K562 (cell line): ENCODE measurements around the gene MPC1. TPM values are rescaled to one million over a fixed set of nuclear protein-coding genes. Genes with fewer than 3 reads are reported as not detected.

Experiments used
- ATAC-seq: fragments of 200-7000 bp; cut with Tn5 transposase; 3 replicates; pipeline ENCODE4 v1.9.1; 2020; ENCODE audit warnings: moderate library complexity
- BruUV-seq: library from RNA; stranded (reverse); fragments of 400-500 nt; replicated peaks from 2 replicates; lab custom pipeline; 2021; lab: Mats Ljungman, UMichigan
- CTCF ChIA-PET: fragments of 300-600 bp; formaldehyde crosslinking; extraction: SDS; loops from one replicate; lab custom pipeline; 2021; ENCODE audit warnings: low intra/inter-chr PET ratio; lab: Yijun Ruan, JAX
- POLR2A ChIA-PET: fragments of 300-600, 350-650 bp; sonication (Branson Sonifier 250); formaldehyde crosslinking; extraction: SDS; loops from one replicate; lab custom pipeline; 2021; ENCODE audit warnings: antibody characterized with exemption, inconsistent platforms; lab: Yijun Ruan, JAX
- DNase-seq, 4 experiments: peaks; one replicate each; pipeline versions ENCODE4 v3.0.0 to v3.0.0-alpha.2; 2011 to 2018; ENCODE audit warnings: low spot score in 3 of 4, mixed read lengths in 3 of 4; ENCODE audit errors: extremely low read depth in 1 of 4
- FAIRE-seq: peaks from 2 replicates; lab custom pipeline; 2011; peaks lifted over from hg19 to GRCh38; lab: Jason Lieb, UNC
- H2AFZ ChIP-seq: 2 replicates; pipeline ENCODE4 v1.6.0; 2011; ENCODE audit warnings: low read depth, low read length, control low read depth, inconsistent platforms
- H3K27ac ChIP-seq: fragments of 200-600 bp; 3 replicates; pipeline ENCODE4 v1.8.0; 2011; ENCODE audit warnings: low read depth, mild to moderate bottlenecking, control low read depth, inconsistent platforms, low read length, moderate library complexity, mixed read lengths; ENCODE audit errors: extremely low read depth
- H3K27me3 ChIP-seq, 2 experiments: fragments of 300-600 bp in 1 of 2; 2 replicates in 1 of 2; 3 replicates in 1 of 2; pipeline versions ENCODE4 v1.6.0 to v1.8.0; 2011; ENCODE audit warnings: inconsistent platforms in 2 of 2, low read length in 2 of 2, mild to moderate bottlenecking in 1 of 2, mixed read lengths in 1 of 2, moderate library complexity in 1 of 2; ENCODE audit not compliant: control insufficient read depth in 2 of 2, insufficient read depth in 2 of 2
- H3K36me3 ChIP-seq: fragments of 300-600 bp; 3 replicates; pipeline ENCODE4 v1.8.0; 2011; ENCODE audit warnings: mild to moderate bottlenecking, low read length, inconsistent platforms; ENCODE audit not compliant: control insufficient read depth, insufficient read depth
- H3K4me1 ChIP-seq, 2 experiments: fragments of 200-600 bp in 1 of 2; replicated peaks in 1 of 2; 2 replicates in 1 of 2; 3 replicates in 1 of 2; pipeline versions ENCODE4 v1.5.1 to v1.8.0; 2011; ENCODE audit warnings: inconsistent platforms in 2 of 2, low read length in 2 of 2, mild to moderate bottlenecking in 1 of 2, mixed read lengths in 1 of 2, moderate library complexity in 1 of 2; ENCODE audit not compliant: control insufficient read depth in 2 of 2, insufficient read depth in 2 of 2
- H3K4me2 ChIP-seq: 2 replicates; pipeline ENCODE4 v1.6.1; 2011; ENCODE audit warnings: low read length, control low read depth, inconsistent platforms, mixed read lengths; ENCODE audit not compliant: insufficient read depth
- H3K4me3 ChIP-seq: fragments of 200-600 bp; sonication (generic), shearing (Covaris generic); 2 replicates; pipeline ENCODE4 v1.5.1; 2016; ENCODE audit warnings: control low read depth, inconsistent platforms
- H3K79me2 ChIP-seq: fragments of 200-600 bp; 3 replicates; pipeline ENCODE4 v1.8.0; 2011; ENCODE audit warnings: low read length, inconsistent platforms; ENCODE audit not compliant: control insufficient read depth, insufficient read depth
- H3K9ac ChIP-seq, 2 experiments: 2 replicates each; pipeline versions ENCODE4 v1.6.0 to v1.6.1; 2011; ENCODE audit warnings: low read depth in 2 of 2, low read length in 2 of 2, control low read depth in 1 of 2, inconsistent platforms in 1 of 2, mild to moderate bottlenecking in 1 of 2, mixed read lengths in 1 of 2; ENCODE audit not compliant: insufficient read depth in 1 of 2
- H3K9me1 ChIP-seq: one replicate; pipeline ENCODE4 v1.6.0; 2011; ENCODE audit warnings: inconsistent platforms, mild to moderate bottlenecking, low read length, moderate library complexity; ENCODE audit not compliant: control insufficient read depth, insufficient read depth
- H3K9me3 ChIP-seq: replicated peaks from 2 replicates; pipeline ENCODE4 v1.5.1; 2011; ENCODE audit warnings: low read depth, low read length, inconsistent platforms; ENCODE audit not compliant: control insufficient read depth, insufficient read depth
- H4K20me1 ChIP-seq: replicated peaks from 2 replicates; pipeline ENCODE4 v1.6.1; 2011; ENCODE audit warnings: low read length, inconsistent platforms, mixed read lengths; ENCODE audit not compliant: control insufficient read depth, insufficient read depth
- ATF1 ChIP-seq, 2 experiments: fragments of 450-650 bp in 1 of 2; IDR thresholded peaks; 2 replicates each; pipeline ENCODE4 v1.6.1; 2016; ENCODE audit warnings: missing compliant biosample characterization in 1 of 2, missing genetic modification characterization in 1 of 2
- CEBPG ChIP-seq, 3 experiments: fragments of 200-800 bp in 1 of 3; sonication (Bioruptor generic) in 1 of 3; sonication (generic) in 1 of 3; formaldehyde crosslinking in 1 of 3; IDR thresholded peaks in 2 of 3; conservative IDR thresholded peaks in 1 of 3; 2 replicates each; pipeline versions ENCODE4 v1.6.1 to v1.8.0; 2016 to 2022; ENCODE audit warnings: missing compliant biosample characterization in 2 of 3, missing genetic modification characterization in 2 of 3, mild to moderate bottlenecking in 1 of 3, missing genetic modification reagents in 1 of 3
- PRMT5 ChIP-seq: sonication (generic); formaldehyde crosslinking; IDR thresholded peaks from 2 replicates; pipeline ENCODE4 v1.5.0; 2020; ENCODE audit warnings: missing genetic modification reagents
- SIN3A ChIP-seq, 2 experiments: fragments of 150-350 bp in 1 of 2; IDR thresholded peaks; 2 replicates each; pipeline ENCODE4 v1.6.1; 2011 to 2016; ENCODE audit warnings: borderline replicate concordance in 2 of 2, low read depth in 2 of 2, low read length in 2 of 2, mild to moderate bottlenecking in 2 of 2, moderate library complexity in 2 of 2; ENCODE audit not compliant: control insufficient read depth in 1 of 2
- ZFP30 ChIP-seq: fragments of 250-450 bp; sonication (Bioruptor Pico); IDR thresholded peaks from 2 replicates; pipeline ENCODE4 v1.8.0; 2022; ENCODE audit warnings: moderate library complexity, mild to moderate bottlenecking, inconsistent platforms, borderline replicate concordance
- ZFP36 ChIP-seq: fragments of 150-350 bp; IDR thresholded peaks from 2 replicates; pipeline ENCODE4 v1.6.1; 2018; ENCODE audit warnings: low read length, low read depth; ENCODE audit not compliant: partially characterized antibody
- WGBS: fragments of 100-300 bp; shearing (Covaris generic); methylation state at CpG from one replicate; pipeline ENCODE4 v1.1.6; 2016; ENCODE audit warnings: low coverage, mixed read lengths; ENCODE audit not compliant: insufficient coverage; ENCODE audit errors: missing lambda C conversion rate; 5-methylcytosine and 5-hydroxymethylcytosine counted together
- in situ Hi-C: fragments of 300-500 bp; cut with MboI; formaldehyde crosslinking; loops from 4 replicates; pipeline ENCODE4 v1.15.0; 2018; ENCODE audit warnings: inconsistent platforms, mixed read lengths
- intact Hi-C: fragments of 100-400 bp; cut with micrococcal nuclease; formaldehyde crosslinking; loops from 2 replicates; pipeline ENCODE4 v1.14.2; 2022
- polyA plus RNA-seq, 8 experiments: library from polyadenylated mRNA; depleted of rRNA in 4 of 8; stranded (reverse) in 5 of 8; unstranded in 3 of 8; fragments of >200 nt; fragmentation: Nextera tagmentation in 2 of 8; fragmentation: Illumina TruSeq in 1 of 8; extraction: Ambion mirVana in 2 of 8; extraction: Trizol in 1 of 8; gene quantifications; 2 replicates each; pipeline versions ENCODE4 v1.2.1 to v1.2.3, GENCODE V29; 2011 to 2014; ENCODE audit warnings: inconsistent platforms in 1 of 8, missing spikeins in 1 of 8
- total RNA-seq, 7 experiments: library from RNA; depleted of rRNA in 6 of 7; stranded (reverse); fragments of >200 nt in 6 of 7; fragmentation: Illumina TruSeq in 2 of 7; extraction: Trizol in 2 of 7; gene quantifications; 2 replicates each; pipeline versions ENCODE4 v1.2.1 to v1.2.3, GENCODE V29; 2011 to 2021; ENCODE audit warnings: low replicate concordance in 1 of 7
- TF ChIP-seq, protein P1 (sequence below): sonication (generic); formaldehyde crosslinking; IDR thresholded peaks from 2 replicates; pipeline ENCODE4 v1.8.0; 2022; ENCODE audit warnings: mild to moderate bottlenecking, missing genetic modification reagents
- TF ChIP-seq, protein P2 (sequence below): sonication (generic); formaldehyde crosslinking; IDR thresholded peaks from 2 replicates; pipeline ENCODE4 v1.8.1; 2023; ENCODE audit warnings: mild to moderate bottlenecking, missing genetic modification reagents
- TF ChIP-seq, protein P3 (sequence below): fragments of 200-800 bp; sonication (Bioruptor generic); IDR thresholded peaks from 2 replicates; pipeline ENCODE4 v1.6.1; 2017; ENCODE audit warnings: missing genetic modification characterization, missing compliant biosample characterization

Gene MPC1
- total and polyA plus RNA-seq, 9 of the 15 experiments (the other 6 are each of a cell fraction or from before 2014, with no cell fraction given): 78.6 to 185 (median 138) TPM

DNA sequence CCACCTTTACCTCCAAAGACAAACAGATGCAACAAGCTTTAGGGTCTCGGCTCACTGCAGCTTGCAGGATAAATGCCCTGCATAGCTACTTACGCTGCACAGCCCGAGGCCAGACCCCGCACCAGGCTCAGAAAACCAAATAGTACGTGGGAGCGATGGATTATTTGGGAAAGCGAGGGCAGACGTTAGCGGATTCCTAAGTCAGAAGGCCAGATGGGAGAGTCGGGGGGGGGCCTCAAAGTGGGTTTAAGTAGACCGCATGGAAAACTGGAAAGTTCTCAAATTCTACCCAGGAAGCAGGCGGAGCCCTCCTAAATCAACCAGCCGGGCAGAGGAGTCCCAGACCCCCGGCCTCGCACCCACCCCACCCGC is 40.8 kb downstream of the MPC1 start:
- TF ChIP-seq PRMT5 (0 out of 2 replicates have a peak, but pooled peaks have one; percentile 46), SIN3A (IDR thresholded peaks at IDR 0.05; ENCODE audit: borderline replicate concordance in 2 of 2, control insufficient read depth in 1 of 2, low read depth in 2 of 2, low read length in 2 of 2) (0 out of 4 replicates have a peak, but pooled peaks of 1 of the 2 experiments have one; percentile 8), ATF1 (CRISPR knock-in tag; IDR thresholded peaks at IDR 0.05) (no peak), ATF1 (tag; IDR thresholded peaks at IDR 0.05) (no peak), ZFP36 (peak; percentile 16), ZFP30 (CRISPR knock-in tag) (no peak), CEBPG (CRISPR knock-in tag; IDR thresholded peaks at IDR 0.05) (no peak), CEBPG (tag; conservative IDR thresholded peaks at IDR 0.05 in 1 of 2, IDR thresholded peaks at IDR 0.05 in 1 of 2) (no peak)
- TF ChIP-seq, protein P1, sequence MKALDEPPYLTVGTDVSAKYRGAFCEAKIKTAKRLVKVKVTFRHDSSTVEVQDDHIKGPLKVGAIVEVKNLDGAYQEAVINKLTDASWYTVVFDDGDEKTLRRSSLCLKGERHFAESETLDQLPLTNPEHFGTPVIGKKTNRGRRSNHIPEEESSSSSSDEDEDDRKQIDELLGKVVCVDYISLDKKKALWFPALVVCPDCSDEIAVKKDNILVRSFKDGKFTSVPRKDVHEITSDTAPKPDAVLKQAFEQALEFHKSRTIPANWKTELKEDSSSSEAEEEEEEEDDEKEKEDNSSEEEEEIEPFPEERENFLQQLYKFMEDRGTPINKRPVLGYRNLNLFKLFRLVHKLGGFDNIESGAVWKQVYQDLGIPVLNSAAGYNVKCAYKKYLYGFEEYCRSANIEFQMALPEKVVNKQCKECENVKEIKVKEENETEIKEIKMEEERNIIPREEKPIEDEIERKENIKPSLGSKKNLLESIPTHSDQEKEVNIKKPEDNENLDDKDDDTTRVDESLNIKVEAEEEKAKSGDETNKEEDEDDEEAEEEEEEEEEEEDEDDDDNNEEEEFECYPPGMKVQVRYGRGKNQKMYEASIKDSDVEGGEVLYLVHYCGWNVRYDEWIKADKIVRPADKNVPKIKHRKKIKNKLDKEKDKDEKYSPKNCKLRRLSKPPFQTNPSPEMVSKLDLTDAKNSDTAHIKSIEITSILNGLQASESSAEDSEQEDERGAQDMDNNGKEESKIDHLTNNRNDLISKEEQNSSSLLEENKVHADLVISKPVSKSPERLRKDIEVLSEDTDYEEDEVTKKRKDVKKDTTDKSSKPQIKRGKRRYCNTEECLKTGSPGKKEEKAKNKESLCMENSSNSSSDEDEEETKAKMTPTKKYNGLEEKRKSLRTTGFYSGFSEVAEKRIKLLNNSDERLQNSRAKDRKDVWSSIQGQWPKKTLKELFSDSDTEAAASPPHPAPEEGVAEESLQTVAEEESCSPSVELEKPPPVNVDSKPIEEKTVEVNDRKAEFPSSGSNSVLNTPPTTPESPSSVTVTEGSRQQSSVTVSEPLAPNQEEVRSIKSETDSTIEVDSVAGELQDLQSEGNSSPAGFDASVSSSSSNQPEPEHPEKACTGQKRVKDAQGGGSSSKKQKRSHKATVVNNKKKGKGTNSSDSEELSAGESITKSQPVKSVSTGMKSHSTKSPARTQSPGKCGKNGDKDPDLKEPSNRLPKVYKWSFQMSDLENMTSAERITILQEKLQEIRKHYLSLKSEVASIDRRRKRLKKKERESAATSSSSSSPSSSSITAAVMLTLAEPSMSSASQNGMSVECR (CRISPR knock-in tag): peak; percentile 12; the same call in 1 of the 2 replicates
- TF ChIP-seq, protein P2, sequence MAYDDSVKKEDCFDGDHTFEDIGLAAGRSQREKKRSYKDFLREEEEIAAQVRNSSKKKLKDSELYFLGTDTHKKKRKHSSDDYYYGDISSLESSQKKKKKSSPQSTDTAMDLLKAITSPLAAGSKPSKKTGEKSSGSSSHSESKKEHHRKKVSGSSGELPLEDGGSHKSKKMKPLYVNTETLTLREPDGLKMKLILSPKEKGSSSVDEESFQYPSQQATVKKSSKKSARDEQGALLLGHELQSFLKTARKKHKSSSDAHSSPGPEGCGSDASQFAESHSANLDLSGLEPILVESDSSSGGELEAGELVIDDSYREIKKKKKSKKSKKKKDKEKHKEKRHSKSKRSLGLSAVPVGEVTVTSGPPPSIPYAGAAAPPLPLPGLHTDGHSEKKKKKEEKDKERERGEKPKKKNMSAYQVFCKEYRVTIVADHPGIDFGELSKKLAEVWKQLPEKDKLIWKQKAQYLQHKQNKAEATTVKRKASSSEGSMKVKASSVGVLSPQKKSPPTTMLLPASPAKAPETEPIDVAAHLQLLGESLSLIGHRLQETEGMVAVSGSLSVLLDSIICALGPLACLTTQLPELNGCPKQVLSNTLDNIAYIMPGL: peak; percentile 17; the same call in 1 of the 2 replicates
- TF ChIP-seq, protein P3, sequence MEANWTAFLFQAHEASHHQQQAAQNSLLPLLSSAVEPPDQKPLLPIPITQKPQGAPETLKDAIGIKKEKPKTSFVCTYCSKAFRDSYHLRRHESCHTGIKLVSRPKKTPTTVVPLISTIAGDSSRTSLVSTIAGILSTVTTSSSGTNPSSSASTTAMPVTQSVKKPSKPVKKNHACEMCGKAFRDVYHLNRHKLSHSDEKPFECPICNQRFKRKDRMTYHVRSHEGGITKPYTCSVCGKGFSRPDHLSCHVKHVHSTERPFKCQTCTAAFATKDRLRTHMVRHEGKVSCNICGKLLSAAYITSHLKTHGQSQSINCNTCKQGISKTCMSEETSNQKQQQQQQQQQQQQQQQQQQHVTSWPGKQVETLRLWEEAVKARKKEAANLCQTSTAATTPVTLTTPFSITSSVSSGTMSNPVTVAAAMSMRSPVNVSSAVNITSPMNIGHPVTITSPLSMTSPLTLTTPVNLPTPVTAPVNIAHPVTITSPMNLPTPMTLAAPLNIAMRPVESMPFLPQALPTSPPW: peak; percentile 64; the same call in 1 of the 2 replicates
- TF ChIP-seq, all 486 proteins: peak for 6
- ATAC-seq: peak; percentile 6
- BruUV-seq: TSS peak; percentile 69
- peak overlapping the region; percentile 96 to 98 for H3K9ac ChIP-seq
- no peaks in the 10 kb centered on the region for H3K9me3 ChIP-seq
- H3K79me2 ChIP-seq: peaks cover 65% of the 10 kb centered on the region
- intact Hi-C loops: loop anchor here (2.0 kb wide), 1 partner anchor 41 kb away; the partner anchor contains the start of gene MPC1
- H4K20me1 ChIP-seq: peaks cover 20% of the 10 kb centered on the region; the same call in 1 of the 2 replicates
- peaks cover 10 to 18% of the 10 kb centered on the region in 2 experiments; a peak in 4 of 5 replicates for H3K4me1 ChIP-seq
- ChIA-PET POLR2A (interaction anchor here (0.6 to 1.8 kb wide), 2 partner anchors 11 to 42 kb away, joined by 3 to 9 read pairs; no protein-coding TSS in a partner anchor), CTCF (no interaction called here)
- H2AFZ ChIP-seq: peak overlapping the region; percentile 100
- DNase-seq: no peak
- peak; percentile 19 for FAIRE-seq
- H3K36me3 ChIP-seq: peaks cover 37% of the 10 kb centered on the region
- peaks cover 17% of the 10 kb centered on the region for H3K9me1 ChIP-seq
- H3K27me3 ChIP-seq: no peaks in the 10 kb centered on the region
- H3K4me3 ChIP-seq: peak overlapping the region; percentile 98
- in situ Hi-C loops: no loop called here
- WGBS: 1% methylated on average over 14 of the region's 16 CpGs
- peak overlapping the region; percentile 98 for H3K4me2 ChIP-seq
- H3K27ac ChIP-seq: peak overlapping the region; percentile 96
